Measurements from ENCODE around the gene ITGA5.
A peak's percentile ranks its signal among the peaks of the same experiment; 100 is the strongest.

ITGA5 gene

DNA sequence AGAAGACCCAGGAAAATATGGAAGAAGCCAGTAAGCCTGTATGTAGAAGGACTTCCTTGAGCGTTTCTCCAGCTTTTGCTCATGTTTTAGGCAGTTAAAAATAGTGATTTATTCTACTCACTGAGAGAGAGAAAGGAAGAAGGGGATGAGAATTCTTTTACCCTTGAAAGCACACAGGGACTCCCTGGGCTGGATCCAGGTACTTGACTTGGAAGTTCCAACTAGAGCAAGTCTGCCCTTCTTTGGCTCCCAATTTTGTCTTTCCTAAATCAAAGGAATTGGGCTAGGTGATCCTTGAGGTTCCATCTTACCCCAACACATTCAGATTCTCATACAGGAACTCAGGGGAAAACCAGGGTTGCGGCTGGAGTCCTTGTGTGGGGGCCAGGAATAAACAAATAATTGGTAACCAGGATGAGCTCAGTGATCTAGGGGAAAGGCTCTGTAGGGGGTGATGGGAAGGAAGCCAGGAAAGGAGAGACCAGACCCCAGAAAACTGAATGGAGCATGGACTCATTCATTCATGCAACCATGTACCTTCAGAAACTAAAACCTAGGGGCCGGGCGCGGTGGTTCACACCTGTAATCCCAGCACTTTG is 11.5 kb upstream of the ITGA5 start:
- no peak for DNase-seq

DNA sequence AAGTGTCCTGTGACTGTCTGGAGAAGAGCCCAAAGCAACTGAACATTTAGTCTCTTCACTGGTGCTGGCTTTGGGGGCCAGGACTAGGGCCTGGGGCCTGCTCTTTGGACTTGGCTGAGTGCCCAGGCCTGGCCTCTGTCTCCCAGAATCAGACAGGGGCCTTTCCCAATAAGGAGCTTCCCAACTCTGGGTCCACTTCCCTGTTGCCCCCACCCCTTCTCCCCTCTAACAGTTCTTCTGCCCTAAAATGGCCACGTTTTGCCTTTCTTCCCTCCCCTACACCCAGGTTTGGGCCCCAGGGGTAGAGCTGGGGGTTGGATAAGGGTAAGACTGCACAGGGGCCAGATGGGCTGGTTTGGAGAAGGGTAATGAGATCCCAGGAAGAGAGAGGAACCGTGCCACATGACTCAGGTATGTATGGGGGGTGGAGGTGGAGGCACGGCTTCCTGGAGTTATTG is 10.0 kb upstream of the ITGA5 start:
- no peak for DNase-seq

DNA sequence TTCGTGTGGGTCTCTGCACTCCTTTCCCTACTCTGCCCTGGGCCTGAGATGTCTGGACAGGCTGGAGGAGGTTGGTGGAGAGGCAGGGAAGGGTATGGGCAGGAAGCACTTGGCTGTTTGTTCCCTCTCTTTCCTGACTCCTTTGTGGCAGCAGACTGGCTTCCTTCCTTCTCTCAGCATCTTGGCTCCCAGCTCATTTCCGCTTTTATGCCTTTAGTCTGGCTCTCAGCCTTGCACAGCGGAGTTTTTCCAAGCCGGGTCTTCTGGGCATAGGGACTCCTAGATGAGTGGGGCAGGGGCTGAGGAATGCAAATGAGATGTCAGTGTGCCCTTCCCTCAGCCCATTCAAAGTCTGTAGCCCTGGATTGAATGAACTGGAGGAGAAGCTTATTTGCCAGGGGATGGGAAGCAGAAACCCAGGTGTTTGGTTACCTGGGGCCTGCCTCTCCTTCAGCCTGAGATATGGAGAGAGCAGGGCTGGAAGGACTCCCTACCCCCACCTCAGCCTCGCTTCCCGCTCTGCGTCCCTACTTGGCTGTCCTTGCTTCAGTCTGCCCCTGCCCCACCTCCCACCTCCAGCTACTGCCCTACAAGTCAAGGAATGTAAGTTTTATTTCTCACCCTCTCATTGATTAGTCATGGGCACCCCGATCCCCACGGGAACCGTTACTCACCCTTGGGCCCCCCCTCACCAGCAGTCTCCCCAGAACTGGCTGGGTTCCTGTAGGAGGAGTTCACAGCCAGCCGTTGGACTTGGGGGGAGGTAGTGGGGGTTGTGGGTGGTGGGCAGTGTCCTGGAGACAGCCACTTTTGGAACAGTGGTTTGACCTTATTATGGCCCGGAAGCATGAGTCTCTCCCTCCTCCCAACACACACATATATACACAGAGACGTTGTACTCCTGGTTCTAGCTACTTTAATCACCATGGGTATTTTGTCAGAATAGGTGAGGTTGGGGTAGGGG is 9.3 kb upstream of the ITGA5 start:
- peak; percentile 52 for DNase-seq

DNA sequence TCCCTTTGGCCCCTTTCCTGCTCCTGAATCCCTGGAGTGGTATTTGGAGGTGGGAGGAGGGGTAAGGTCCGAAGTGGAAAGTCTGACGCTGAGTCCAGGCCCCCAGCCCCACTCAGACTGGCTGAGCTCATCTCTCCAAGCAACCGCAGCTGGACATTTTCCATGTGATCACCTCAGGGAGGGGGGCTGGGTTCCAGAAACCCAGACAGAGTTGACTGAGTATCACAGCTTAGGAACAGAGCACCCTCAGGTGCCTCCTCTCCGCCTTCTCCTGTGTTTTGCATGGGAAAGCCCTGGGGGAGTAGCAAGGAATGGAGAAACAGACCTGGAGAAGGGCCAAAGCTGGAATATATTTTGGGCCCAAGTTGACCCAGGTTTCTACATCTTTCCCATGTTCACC is 8.0 kb upstream of the ITGA5 start:
- DNase-seq: no peak

DNA sequence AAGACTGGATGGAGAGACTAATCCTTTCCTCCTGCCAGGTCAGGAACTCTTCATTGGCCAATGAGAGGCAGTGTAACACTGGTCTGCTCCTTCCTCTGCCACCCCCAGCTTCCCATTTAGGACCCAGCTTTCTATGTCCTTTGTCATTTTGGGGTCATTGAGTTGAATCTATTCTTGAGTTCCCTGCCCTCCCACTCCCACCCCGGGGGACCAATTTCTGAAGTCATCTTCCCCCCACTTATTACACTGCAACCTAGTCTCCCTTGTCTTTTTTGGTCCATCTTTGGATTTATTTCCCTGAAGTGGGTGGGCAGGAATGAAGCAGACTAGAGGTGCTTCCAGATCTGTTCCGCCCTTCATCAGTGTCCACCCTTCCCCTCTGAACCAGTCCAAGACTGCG is 7.6 kb upstream of the ITGA5 start:
- DNase-seq: no peak

DNA sequence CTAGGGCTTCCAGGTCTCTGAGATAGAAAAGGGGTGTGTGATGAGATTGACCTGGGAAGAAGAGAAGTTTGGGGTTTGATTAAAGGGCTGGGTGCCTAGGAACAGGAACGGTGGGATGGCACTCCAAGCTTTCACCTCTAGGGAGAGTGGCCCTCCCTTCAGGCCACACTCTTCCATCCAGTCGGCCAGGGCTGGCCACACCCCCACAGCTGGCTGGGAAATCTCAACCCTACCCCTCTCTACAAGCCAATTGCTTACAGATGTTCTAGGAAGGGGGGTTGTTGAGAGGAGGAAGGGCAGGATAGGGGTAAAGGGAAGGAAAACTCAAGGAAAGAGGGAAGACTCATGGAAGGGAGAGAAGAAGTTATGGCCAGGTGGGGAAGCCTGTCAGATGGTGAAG is 6.6 kb upstream of the ITGA5 start:
- DNase-seq: no peak

DNA sequence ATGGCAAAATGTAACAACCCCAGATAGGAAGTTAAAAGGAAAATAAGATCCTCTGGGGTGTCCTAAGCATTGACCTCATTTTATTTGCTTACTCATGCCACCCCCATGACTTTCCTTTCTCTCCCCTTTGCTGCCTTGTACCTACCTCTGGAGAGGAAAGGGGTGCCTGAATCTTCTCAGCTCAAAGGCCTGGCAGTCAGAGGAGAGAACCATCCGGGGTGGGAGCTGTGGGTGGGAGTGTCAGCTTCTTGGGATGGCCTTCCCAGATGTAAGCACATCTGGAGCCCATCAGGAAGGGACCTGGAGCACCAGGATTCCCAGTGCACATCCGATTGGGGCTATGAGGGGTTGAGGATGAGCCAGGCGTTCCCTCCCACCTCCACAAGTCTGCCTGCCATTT is 5.2 kb upstream of the ITGA5 start:
- no peak for DNase-seq

DNA sequence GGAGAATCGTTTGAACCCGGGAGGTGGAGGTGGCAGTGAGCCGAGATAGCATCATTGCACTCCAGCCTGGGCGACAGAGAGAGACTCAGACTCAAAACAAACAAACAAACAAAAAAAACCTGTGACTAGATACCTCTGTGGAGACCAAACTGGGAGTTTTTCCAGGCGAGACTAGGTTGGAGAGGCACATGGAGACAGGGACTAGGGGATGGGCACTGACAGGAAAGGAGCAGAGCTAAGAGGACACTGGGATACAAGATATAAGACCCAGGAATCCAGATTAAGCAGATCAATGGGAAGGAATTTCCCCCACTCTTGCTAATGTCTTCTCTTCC is 4.7 kb upstream of the ITGA5 start:
- no peak for DNase-seq

DNA sequence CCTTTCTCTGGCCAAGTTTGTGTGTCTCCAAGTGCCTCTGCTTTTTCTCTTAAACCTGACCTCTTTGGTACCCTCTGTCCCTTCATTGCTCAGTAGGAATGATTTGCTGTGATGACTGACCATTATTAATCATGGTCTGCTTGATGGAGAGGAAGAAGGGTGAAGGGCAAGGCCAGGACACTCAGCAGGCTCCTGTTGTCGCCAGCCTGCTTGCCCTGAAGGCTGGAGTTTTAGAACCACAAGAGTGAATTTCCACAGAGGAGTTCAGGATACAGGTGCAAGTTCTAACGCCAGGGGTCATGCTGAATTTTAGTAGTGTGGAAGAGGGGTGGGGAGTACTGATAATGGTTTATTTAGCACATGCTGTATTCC is 2.8 kb upstream of the ITGA5 start:
- no peak for DNase-seq

DNA sequence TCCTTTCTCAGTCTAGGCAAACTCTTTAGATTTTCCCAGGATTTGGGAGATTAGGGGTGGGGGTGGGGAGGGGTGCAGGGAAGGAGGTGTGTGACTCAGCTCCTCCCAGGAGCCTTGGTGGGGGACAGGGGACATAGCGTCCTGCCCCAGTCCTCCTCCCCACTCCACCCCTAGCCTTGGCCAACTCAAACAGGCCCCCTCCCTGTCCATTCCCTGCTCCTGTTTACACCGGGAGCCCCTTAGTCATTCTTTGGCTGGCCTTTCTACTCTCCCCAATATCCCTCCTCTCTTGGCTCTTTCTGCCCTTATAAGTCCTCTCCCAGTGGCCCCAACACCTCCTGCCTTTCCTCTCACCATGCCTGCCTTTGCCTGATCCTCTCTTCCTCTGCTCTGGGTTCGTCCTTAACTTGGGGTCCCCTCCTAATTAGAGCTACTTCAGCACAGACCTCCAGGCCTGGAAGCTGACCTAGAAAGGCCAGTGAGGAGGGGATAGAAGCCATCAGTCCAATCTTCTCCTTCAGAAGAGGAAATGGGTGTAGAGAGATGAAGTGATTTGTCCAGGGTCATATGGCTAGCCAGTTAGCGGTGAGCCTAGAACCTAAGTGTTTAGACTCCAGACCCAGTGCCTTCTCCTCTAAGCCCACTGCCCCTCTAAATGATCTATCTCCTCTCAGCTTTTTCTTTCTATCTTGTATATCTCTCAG is 2.3 kb upstream of the ITGA5 start:
- no peak for DNase-seq

DNA sequence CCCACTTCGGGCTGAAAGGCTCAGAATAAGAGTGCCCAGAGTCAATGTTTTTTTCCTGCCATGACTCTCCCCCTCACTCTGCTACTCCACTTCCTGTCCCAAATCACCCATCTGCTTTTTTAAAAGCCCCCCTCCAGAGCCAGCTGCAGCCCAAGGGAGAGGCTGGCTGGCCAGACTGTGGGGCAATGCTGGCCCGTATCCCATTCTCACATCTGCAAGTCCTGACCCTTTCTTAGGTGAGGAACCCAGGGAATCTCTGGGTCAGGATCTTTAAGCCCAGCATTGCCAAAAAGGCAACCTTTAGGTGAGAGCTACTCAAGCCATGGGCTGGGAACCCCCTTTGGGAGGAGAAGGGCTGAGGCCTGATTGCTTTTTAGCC is 1.7 kb upstream of the ITGA5 start:
- no peak for DNase-seq

DNA sequence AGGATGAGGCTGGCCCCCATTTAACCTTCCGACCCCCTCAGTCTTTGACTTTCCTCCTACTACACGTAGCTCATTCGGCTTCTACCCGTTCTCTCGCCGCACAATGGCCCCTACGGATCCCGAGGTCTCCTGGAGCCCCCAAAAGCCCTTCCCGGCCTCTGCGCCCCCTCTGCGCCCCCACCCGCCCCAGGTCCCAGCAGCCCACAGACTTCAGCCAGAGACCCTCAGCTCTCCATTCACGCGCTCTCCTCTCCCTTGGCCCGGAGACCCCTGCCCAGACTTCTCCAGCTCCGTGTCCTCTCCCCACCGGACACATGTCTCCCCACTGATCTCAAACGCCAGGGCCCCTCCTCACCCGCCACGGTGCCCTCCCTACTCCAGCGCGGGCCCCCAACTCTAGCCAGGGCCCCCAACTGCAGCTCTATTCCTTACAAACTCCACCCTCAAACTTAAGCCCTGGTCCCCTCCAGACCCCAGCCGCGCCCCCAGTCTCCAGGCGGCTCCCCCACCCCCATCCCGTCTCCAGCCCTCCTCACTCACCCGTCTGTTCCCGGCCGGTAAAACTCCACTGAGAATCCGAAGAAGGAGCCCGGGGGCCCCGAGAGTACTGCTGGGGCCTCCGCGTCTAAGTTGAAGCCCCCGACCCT is 502 bp downstream of the ITGA5 start:
- DNase-seq: no peak

DNA sequence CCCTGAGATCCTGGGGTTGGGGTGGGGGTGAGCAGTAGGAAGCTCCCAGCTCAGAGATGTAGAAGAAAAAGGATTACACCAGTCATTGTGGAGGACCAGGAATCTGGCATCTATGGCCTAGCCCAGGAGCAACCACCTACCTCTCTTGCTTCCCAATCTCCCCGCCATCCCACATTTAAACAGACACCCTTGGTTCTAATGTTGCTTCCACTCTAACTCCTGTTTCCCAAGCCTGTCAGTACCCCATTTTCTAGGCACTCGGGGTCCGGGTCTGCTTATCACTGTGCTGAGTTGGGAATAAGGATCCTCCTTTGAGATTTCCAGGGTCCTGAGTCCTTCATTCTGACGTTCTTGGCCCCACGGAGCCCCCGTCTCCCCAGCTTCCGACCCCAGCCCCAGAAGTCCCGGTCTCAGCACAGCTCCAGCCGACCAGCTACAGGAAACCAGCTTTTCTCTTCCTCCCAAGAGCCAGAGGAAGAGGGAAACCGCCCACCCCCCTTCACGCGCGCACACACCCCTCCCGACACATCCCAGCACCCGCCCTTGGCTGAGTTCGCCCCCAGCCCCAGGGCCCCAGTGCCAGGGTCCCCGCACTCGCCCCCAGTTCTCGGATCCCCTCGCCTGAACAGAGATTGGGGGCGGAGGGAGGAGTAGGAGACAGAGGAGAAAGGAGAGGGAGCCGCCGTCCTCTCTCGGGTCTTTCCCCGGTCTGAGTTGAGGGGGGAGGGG is 1.2 kb downstream of the ITGA5 start:
- no peak for DNase-seq

DNA sequence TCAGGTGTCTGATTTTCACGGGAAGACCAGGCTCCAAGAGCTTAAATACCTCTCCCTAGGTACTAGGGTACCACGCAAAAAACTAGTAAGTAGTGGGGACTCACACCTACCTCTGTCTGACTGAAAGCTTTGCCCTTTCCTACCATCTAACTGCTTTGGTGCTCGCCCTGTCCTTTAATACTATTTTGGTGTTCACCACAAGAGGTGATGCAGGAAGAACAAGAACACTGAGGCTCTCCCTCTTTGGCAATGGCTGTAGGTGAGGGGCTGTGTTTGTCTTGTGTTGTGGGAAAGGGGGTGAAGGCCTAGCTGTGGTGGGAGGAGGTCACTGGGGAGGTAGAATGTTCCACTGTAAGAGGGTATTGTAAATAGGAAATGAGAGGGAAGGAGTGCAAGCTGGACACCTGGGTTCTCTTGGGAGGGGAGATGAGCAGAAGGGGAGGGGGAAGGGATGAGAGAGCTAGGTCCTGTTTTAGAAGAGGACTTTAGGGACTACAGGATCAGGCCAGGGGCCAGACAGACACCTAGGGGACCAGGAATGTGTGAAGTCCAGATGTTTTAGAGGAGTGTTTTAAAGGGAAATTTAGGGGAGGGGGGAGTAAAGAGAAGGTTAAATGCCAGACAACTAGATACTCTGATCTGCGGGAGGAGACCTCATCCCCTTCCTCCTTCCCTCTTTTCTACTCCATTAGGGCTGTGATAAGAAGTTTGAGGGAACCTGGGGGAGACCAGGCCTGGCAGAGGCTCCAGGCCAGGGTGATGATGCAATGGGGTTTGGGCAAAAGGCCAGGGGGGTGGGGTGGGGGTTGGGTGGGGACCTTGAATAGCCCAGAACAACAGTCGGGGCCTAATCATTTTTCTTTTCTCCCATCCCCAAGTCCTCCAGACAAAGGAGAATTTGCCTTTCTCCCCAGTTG is 2.1 kb downstream of the ITGA5 start:
- no peak for DNase-seq

DNA sequence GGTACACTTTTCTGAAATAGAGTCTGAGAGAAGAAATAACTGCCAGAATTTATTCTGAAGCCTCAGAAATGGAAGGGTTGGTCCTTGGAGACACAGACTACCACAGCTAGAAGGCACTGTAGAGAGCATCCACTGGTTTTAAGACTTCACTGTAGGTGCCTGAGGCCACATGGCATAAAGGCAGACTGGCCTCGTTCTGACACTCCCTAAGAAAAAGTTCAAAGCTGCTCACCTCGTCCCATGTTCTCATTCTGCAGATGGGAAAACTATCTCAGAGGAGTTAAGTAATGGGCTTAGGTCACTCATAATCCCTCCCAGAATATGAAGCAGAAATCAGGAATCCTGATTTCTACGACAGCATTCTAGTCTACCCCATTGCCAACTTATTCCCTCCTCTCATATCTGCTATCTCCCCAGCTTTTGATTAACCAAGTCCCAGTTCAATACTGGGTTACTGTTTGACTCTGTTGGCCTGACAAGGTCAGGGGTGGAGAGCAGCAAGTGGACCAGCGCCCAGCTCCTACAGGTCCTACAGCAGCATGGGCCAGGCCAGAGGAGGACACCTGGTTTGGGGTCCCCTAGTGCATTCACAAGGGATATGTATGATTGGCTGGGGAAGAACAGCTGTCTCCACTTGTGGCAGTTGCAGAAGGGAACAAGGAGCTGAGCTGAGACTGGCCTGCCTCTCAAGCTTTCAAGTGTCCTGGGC is 3.7 kb downstream of the ITGA5 start:
- DNase-seq: no peak

DNA sequence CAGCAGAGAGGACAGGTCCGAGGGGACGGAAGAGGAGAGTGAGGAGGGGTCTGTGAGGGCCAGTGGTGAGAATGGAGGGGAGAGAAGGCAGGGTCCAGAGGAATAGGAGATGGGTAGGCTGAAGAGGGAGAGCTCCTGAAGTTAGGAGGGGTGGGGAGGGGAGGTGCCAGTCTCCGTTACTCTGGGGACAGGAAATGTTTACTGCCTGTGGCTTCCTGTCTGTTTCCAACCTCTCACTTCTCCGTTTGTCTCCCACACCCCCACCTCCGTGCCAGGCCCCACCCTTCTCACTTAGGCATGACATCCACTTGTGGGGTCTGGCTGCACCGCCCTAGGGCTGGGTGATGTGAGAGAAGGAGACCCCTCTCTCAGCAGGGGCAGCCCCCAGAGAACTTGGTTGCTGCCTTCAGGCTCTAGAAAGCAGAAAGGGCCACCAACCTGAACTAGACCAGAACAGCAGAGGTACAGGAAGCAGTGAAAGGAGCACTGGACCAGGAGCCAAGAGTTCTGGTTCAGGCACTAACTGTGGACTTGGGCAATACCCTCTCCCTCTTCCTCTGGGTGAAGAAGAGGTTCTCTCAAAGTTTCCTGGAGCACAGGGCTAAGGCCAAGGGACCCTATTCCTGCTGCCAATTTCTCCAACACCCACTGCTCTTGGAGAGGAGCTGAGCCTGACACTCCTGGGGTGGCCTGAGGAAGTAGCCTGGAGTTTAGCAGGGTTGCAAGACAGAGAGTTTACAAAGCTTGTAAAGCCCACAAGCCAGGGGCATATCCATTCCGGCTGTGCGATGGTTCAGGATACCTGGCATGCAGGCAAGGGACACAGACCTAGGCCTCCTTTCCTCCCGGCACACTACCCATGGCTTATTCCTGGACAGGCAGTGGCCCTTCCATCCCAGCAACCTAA is 5.5 kb downstream of the ITGA5 start:
- no peak for DNase-seq

DNA sequence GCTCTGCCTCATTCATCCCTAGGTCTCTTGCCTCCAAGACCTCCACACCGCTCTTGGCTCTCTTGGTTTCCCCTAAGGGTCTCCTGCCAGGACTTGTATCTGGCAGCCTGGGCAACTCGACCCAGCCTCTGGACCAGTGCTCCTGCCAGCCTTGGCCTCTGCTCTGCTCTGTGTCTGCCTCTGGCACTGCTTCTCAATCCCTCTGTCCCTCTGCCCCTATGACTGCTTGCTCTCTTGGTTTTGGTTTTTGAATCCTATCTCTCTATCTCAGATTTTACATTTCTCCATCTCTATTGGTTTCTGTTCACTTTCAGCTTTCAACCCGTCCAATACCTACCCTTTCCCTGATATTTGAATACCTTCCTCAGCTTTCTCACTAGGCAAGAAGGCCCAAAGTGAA is 6.3 kb downstream of the ITGA5 start:
- DNase-seq: no peak

DNA sequence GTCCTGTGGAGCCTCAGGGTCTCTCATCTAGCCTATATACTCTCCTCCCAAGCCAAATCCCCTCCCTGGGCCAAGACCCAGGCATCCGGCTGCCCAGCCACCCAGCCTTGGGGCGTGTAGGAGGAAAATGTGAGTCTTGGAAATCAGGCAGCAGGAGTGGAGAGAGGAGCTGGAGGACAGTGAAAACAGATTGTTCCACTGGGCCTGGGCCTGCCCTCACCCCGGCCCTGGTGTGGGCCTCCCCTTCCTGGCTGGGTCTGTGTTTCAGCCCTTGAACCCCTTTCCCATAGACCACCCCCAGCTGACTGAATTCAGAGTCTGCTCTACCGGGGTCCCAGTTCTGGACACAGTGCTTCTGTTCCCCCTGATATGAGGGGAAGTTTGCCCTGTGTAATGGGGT is 6.7 kb downstream of the ITGA5 start:
- no peak for DNase-seq

DNA sequence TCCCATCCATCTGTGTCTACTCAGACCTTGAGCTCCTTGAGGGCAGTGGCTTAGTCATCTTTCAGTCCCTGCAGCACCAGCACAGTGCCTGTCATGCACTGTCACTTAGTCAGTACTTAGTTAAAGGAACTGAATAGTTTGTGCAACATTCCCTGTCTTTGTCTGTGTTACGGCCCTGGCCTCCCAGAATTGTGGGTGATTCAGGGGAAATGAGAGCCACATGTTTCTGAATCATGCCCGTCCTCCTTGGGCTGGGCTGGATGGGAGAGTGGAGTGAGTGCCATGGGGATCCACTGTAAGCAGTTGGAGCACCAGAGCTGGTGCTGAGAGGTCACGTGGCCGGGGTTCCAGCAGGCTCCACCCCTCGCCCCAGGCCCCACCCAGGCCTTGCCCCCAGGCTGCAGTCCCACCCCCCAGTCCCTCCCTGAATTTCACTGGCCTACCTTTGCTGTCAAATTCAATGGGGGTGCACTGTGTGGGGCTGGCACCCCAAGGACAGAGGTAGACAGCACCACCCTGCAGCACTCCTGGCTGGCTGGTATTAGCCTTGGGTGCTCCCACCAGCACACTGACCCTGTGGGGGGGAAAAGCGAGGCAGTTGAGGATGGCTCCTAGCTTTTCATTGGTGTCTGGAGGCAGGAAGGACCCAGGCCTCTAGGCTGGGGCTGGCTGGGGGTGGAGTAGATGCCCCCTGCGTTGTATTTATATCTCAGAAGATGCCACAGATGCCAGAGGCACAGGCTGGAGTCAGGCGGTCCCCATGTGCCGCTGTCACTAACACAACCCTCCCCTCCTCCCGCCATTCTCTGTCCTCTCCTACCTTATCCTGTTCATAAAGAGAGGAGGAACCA is 7.5 kb downstream of the ITGA5 start:
- DNase-seq: no peak
